SK-N-DZ (cell line): ENCODE measurements around the gene SNRPA1.

Source experiments
- DNase-seq: peaks from one replicate; pipeline ENCODE4 v3.0.0-alpha.2; 2015; ENCODE audit warnings: low spot score

Gene SNRPA1

GRCh38 chr15:101320501-101321052 lies 25.5 kb upstream of the SNRPA1 start:
- no peak for DNase-seq

DNA sequence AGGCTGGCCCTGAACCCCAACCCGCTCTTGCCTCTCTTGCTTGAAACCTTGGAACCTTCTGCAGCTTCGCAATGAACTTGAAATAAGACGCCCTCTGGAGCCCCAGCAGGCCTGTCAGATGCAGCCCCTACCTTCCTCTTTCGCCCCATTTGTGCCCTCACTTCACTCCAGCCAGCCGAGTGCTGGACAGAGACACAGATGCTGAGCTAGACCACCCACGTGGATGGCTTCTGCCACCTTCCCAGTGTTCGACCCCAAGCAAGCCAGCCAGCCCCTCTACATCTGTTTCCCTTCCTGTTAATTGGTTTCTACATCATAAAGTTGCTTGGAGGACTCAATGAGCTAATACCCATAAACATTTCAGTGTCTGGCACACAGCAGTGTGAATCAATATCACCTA lies 23.8 kb upstream of the SNRPA1 start:
- DNase-seq: no peak

GRCh38 chr15:101318147-101318819 lies 23.2 kb upstream of the SNRPA1 start:
- no peak for DNase-seq

GRCh38 chr15:101317336-101317872 lies 22.4 kb upstream of the SNRPA1 start:
- no peak for DNase-seq

- DNase-seq: no peak
Measured at GRCh38 chr15:101316529-101316928, 21.5 kb upstream of the SNRPA1 start.

DNA sequence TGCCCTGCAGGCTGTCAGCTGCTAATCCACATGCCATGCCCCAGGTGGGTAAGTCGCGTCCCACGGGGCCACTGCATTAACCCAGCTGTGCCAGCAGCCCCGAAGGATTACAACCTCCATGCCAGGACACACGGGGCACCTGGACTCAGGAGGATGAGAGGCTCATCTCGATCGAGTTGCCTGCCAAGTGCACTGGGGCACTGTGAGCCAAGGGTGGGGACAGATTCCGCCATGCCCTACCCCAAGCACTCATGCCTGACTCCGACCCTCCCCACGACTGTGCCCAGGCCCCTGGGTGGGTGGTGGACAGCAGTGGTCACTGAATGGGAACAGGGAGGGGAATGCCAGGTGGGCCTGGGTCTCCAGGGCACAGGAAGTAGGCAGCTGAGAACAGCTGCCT lies 20.7 kb upstream of the SNRPA1 start:
- DNase-seq: no peak

GRCh38 chr15:101314336-101315125 lies 19.5 kb upstream of the SNRPA1 start:
- no peak for DNase-seq

GRCh38 chr15:101313041-101313761 lies 18.2 kb upstream of the SNRPA1 start:
- no peak for DNase-seq

DNA sequence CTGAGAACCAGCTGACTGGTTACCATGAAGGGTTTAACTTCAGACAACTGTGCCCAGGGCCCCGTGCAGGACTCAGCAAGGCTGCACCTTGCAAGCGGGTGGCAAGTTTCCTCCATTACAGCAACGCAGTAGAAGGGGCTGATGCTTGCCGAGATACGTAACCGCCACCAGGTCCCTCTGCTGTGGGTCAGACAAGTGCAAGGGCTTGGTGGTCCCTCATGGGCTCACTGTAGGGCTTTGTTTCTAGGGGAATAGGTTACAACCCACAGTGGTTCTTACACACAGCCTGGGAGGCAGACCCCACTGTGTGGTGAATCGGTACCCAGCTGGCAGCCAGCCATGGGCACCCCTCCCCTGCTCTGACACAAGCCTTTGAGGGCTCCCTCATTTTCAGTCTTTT lies 15.5 kb upstream of the SNRPA1 start:
- no peak for DNase-seq

GRCh38 chr15:101310161-101310480 lies 15.1 kb upstream of the SNRPA1 start:
- DNase-seq: no peak

GRCh38 chr15:101309436-101310160 lies 14.6 kb upstream of the SNRPA1 start:
- no peak for DNase-seq

- no peak for DNase-seq
Measured at GRCh38 chr15:101308604-101309435, 13.8 kb upstream of the SNRPA1 start.

- no peak for DNase-seq
Measured at GRCh38 chr15:101307897-101308603, 13.0 kb upstream of the SNRPA1 start.

- no peak for DNase-seq
Measured at GRCh38 chr15:101307048-101307896, 12.2 kb upstream of the SNRPA1 start.

- no peak for DNase-seq
Measured at GRCh38 chr15:101306341-101307047, 11.4 kb upstream of the SNRPA1 start.

GRCh38 chr15:101305820-101306255 lies 10.8 kb upstream of the SNRPA1 start:
- no peak for DNase-seq

DNA sequence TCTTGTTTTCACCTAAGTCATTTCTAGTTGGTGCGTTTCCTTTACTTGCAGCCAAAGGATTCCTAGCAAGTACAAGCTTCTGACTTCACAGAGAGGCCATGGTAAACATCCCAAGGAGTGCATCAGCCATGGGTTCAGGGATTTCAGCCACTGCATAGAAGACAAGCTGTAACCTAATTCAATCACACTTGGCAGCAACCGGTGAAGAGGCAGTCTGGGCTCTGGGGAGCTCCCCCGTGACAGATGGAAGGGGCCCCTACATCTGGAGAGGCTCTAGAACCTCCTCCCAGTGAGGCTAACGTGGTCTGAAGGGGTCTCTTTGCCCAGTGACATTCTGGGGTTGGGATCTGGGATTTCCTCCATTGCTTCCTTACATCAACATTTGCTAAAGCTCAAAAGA lies 8.4 kb upstream of the SNRPA1 start:
- no peak for DNase-seq
